Testis (tissue), 2 donors: ENCODE results near the gene DHX57.

ENCODE experiments used
- CTCF ChIP-seq, 3 experiments: fragments of 450-650 bp in 2 of 3; fragments of 200-600 bp in 1 of 3; sonication (generic) in 1 of 3; IDR thresholded peaks; one replicate each; pipeline ENCODE4 v1.5.1; 2016 to 2019; ENCODE audit warnings: antibody characterized with exemption in 3 of 3, mild to moderate bottlenecking in 2 of 3, moderate library complexity in 1 of 3
- POLR2A ChIP-seq: fragments of 450-650 bp; IDR thresholded peaks from one replicate; pipeline ENCODE4 v1.6.1; 2017; ENCODE audit warnings: antibody characterized with exemption, mild to moderate bottlenecking, moderate library complexity

DNA sequence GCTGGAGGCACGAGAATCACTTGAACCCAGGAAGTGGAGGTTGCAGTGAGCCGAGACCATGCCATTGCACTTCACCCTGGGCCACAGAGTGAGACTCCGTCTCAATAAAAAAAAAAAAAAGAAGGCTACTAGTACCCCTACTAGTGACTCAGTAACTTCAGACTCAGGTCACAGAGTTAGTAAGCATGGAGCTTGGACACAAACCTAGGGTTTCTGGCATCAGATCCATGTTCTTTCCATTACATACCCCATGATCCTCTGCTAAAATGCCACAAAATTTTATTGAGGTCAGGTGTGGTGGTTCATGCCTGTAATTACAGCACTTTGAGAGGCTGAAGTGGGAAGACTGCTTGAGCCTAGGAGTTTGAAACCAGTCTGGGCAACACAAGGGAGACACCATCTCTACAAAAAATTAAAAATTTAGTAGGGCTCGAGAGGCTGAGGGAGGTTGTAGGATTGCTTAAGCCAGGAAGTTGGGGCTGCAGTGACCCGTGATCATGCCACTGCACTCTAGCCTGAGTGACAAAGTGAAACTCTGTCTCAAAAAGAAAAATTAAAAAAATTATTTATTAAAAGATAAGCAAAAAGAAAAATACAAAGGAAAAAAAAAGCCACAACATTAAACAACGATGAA lies 45.1 kb downstream of the DHX57 start:
- no peak for TF ChIP-seq CTCF (IDR thresholded peaks at IDR 0.05)
- TF ChIP-seq POLR2A = no peak
